Thyroid gland (tissue), 4 donors: Measurements from ENCODE around the gene MS4A6A. TPM values are rescaled to one million over a fixed set of nuclear protein-coding genes. Genes with fewer than 3 reads are reported as not detected.

Experiments
- DNase-seq, 2 donors: peaks; one replicate each; pipeline ENCODE4 v3.0.0-alpha.2; 2019
- H3K27ac ChIP-seq, 3 donors: fragments of 200-600 bp; sonication (generic); 1 replicate in 2 of 3; 2 replicates in 1 of 3; pipeline ENCODE4 v1.5.1; 2016 to 2019; ENCODE audit warnings: mild to moderate bottlenecking in 1 of 3, moderate library complexity in 1 of 3
- H3K27me3 ChIP-seq: fragments of 200-600 bp; sonication (generic); one replicate; pipeline ENCODE4 v1.5.1; 2019
- H3K36me3 ChIP-seq, 2 donors: fragments of 200-600 bp; sonication (generic); one replicate each; pipeline ENCODE4 v1.5.1; 2016 to 2019
- H3K4me1 ChIP-seq, 2 donors: fragments of 200-600 bp; sonication (generic); one replicate each; pipeline ENCODE4 v1.5.1; 2017 to 2019
- H3K4me3 ChIP-seq, 3 donors: fragments of 200-600 bp; sonication (generic); replicated peaks in 1 of 3; 1 replicate in 2 of 3; 2 replicates in 1 of 3; pipeline ENCODE4 v1.5.1; 2016; ENCODE audit warnings: mild to moderate bottlenecking in 1 of 3
- H3K9me3 ChIP-seq: fragments of 200-600 bp; sonication (generic); one replicate; pipeline ENCODE4 v1.5.1; 2017
- CTCF ChIP-seq, 6 experiments: fragments of 200-600 bp in 3 of 6; fragments of 450-650 bp in 3 of 6; sonication (generic) in 3 of 6; IDR thresholded peaks; one replicate each; pipeline ENCODE4 v1.5.1; 2016 to 2019; ENCODE audit warnings: antibody characterized with exemption in 6 of 6, mild to moderate bottlenecking in 2 of 6, inconsistent platforms in 1 of 6, moderate library complexity in 1 of 6
- POLR2A ChIP-seq, 2 donors: fragments of 450-650 bp; IDR thresholded peaks; one replicate each; pipeline ENCODE4 v1.6.1; 2017; ENCODE audit warnings: antibody characterized with exemption in 2 of 2, mild to moderate bottlenecking in 2 of 2, moderate library complexity in 1 of 2
- WGBS, 2 donors: methylation state at CpG; one replicate each; pipeline ENCODE4 v1.1.5; 2017; 5-methylcytosine and 5-hydroxymethylcytosine counted together
- intact Hi-C: fragments of 100-400 bp; cut with DNase I; formaldehyde crosslinking; loops from one replicate; pipeline ENCODE4 v1.15.1; 2023
- total RNA-seq, 4 donors: library from RNA; depleted of rRNA; stranded (reverse); fragments of >200 nt; gene quantifications; one replicate each; pipeline ENCODE4 v1.2.3, GENCODE V29; 2016

MS4A6A gene
- total RNA-seq, 4 donors from 2014 or later: 12.1 to 51.6 (median 36.9) TPM

GRCh38 chr11:60165951-60166350, 16.9 kb downstream of the MS4A6A start:
- TF ChIP-seq CTCF (IDR thresholded peaks at IDR 0.05): no peak
- TF ChIP-seq POLR2A (IDR thresholded peaks at IDR 0.05): no peak

GRCh38 chr11:60165538-60165937, 17.3 kb downstream of the MS4A6A start:
- 73 to 74% methylated on average over 2 of the region's 2 CpGs for WGBS, 2 donors
- TF ChIP-seq POLR2A (IDR thresholded peaks at IDR 0.05) (no peak), CTCF (IDR thresholded peaks at IDR 0.05) (no peak)
- H3K36me3 ChIP-seq: no peaks in the 10 kb centered on the region
- no peak overlapping the region for H3K4me3 ChIP-seq
- intact Hi-C loops: no loop called here
- no peaks in the 10 kb centered on the region for H3K9me3 ChIP-seq
- H3K27me3 ChIP-seq: no peaks in the 10 kb centered on the region
- DNase-seq: no peak
- no peaks in the 10 kb centered on the region for H3K4me1 ChIP-seq
- no peak overlapping the region for H3K27ac ChIP-seq

More at GRCh38 chr11:60165951-60166350, 16.9 kb downstream of the MS4A6A start:
- no peak overlapping the region for H3K4me3 ChIP-seq
- intact Hi-C loops: no loop called here
- H3K9me3 ChIP-seq: no peaks in the 10 kb centered on the region
- no peak overlapping the region for H3K27ac ChIP-seq
- H3K4me1 ChIP-seq: no peaks in the 10 kb centered on the region
- no peaks in the 10 kb centered on the region for H3K36me3 ChIP-seq
- no peaks in the 10 kb centered on the region for H3K27me3 ChIP-seq
- DNase-seq: no peak

- H3K27ac ChIP-seq: no peak overlapping the region
- H3K36me3 ChIP-seq: no peaks in the 10 kb centered on the region
- TF ChIP-seq CTCF (IDR thresholded peaks at IDR 0.05) (no peak), POLR2A (IDR thresholded peaks at IDR 0.05) (no peak)
- no peak for DNase-seq
- no peak overlapping the region for H3K4me3 ChIP-seq
- H3K4me1 ChIP-seq: no peaks in the 10 kb centered on the region
- intact Hi-C loops: no loop called here
- no peaks in the 10 kb centered on the region for H3K27me3 ChIP-seq
- WGBS, 2 donors: 95 to 97% methylated on average over 1 of the region's 1 CpG
- H3K9me3 ChIP-seq: no peaks in the 10 kb centered on the region
These were observed 18.3 kb downstream of the MS4A6A start for GRCh38 chr11:60164550-60165075.

DNA sequence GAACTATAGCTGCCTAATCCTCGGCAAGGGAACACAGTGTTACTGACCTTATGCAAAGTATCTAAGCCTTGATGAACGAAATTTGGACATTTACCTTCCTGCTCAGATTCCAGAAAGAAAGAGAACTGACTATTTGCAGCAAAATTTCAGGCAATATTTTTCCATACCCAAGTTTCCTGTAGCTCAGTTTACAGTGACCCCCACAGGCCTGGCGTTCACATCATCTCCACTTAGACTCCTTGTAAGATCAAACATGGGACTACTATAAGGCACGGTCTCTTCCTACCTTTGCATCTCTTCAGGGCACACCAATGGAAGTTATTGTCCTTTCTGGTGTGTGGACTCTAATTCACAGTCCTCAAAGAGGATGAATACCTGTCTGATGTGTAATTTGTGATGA, 21.1 kb downstream of the MS4A6A start:
- DNase-seq: no peak
- TF ChIP-seq POLR2A (IDR thresholded peaks at IDR 0.05): no peak
- no peak for TF ChIP-seq CTCF (IDR thresholded peaks at IDR 0.05)
- H3K36me3 ChIP-seq: no peaks in the 10 kb centered on the region
- H3K27ac ChIP-seq: no peak overlapping the region
- H3K4me3 ChIP-seq: no peak overlapping the region
- intact Hi-C loops: no loop called here
- no peaks in the 10 kb centered on the region for H3K9me3 ChIP-seq
- H3K4me1 ChIP-seq: no peaks in the 10 kb centered on the region
- 72 to 76% methylated on average over 4 of the region's 4 CpGs for WGBS, 2 donors
- no peaks in the 10 kb centered on the region for H3K27me3 ChIP-seq

GRCh38 chr11:60161107-60161506, 21.8 kb downstream of the MS4A6A start:
- no peaks in the 10 kb centered on the region for H3K9me3 ChIP-seq
- no peak for TF ChIP-seq POLR2A (IDR thresholded peaks at IDR 0.05)
- no peak for TF ChIP-seq CTCF (IDR thresholded peaks at IDR 0.05)
- DNase-seq: no peak
- intact Hi-C loops: no loop called here
- H3K36me3 ChIP-seq: no peaks in the 10 kb centered on the region
- H3K27me3 ChIP-seq: no peaks in the 10 kb centered on the region
- no peaks in the 10 kb centered on the region for H3K4me1 ChIP-seq
- H3K27ac ChIP-seq: no peak overlapping the region
- H3K4me3 ChIP-seq: no peak overlapping the region
- WGBS, 2 donors: 69 to 71% methylated on average over 2 of the region's 2 CpGs
